Nephron (organoid): ENCODE results near the gene UTP25.

ENCODE experiments used
- H3K27ac Mint-ChIP-seq, 3 experiments: 2 replicates each; pipeline ENCODE4 v1.8.0; 2020; ENCODE audit warnings: mixed read lengths in 3 of 3, mild to moderate bottlenecking in 2 of 3, moderate library complexity in 1 of 3
- H3K27me3 Mint-ChIP-seq: 2 replicates; pipeline ENCODE4 v1.8.0; 2021; ENCODE audit warnings: low read depth, mild to moderate bottlenecking, moderate library complexity, mixed read lengths
- H3K36me3 Mint-ChIP-seq: 2 replicates; pipeline ENCODE4 v1.8.0; 2020; ENCODE audit warnings: low read depth, mixed read lengths
- H3K4me1 Mint-ChIP-seq: 2 replicates; pipeline ENCODE4 v1.8.0; 2020; ENCODE audit warnings: mixed read lengths
- H3K4me3 Mint-ChIP-seq, 3 experiments: 2 replicates each; pipeline ENCODE4 v1.8.0; 2020; ENCODE audit warnings: mild to moderate bottlenecking in 3 of 3, mixed read lengths in 3 of 3, moderate library complexity in 2 of 3
- H3K9me3 Mint-ChIP-seq: 2 replicates; pipeline ENCODE4 v1.8.0; 2020; ENCODE audit warnings: mixed read lengths
- CTCF ChIP-seq, 3 experiments: fragments of 200-600 bp; sonication (generic); IDR thresholded peaks; one replicate each; pipeline ENCODE4 v1.5.0; 2021; ENCODE audit warnings: antibody characterized with exemption in 3 of 3; ENCODE audit not compliant: unreplicated experiment in 3 of 3

UTP25 gene

GRCh38 chr1:209827384-209828262 lies at the start of gene UTP25:
UTP25 (plus strand) TSS chr1:209827972; CDS start chr1:209828064, 92 bp downstream.
- H3K4me3 Mint-ChIP-seq = peak within 1 kb of the TSS; percentile 96 to 98 (median 97)
- peak; percentile 60 to 72 (median 72) for TF ChIP-seq CTCF (IDR thresholded peaks at IDR 0.05; ENCODE audit: unreplicated experiment in 3 of 3)

GRCh38 chr1:209778102-209778501 lies 49.7 kb upstream of the UTP25 start:
- TF ChIP-seq CTCF (IDR thresholded peaks at IDR 0.05; ENCODE audit: unreplicated experiment in 3 of 3) = no peak
- H3K36me3 Mint-ChIP-seq = peaks cover 4% of the 10 kb centered on the region
- no peak overlapping the region for H3K27ac Mint-ChIP-seq
- no peaks in the 10 kb centered on the region for H3K27me3 Mint-ChIP-seq
- H3K9me3 Mint-ChIP-seq = no peaks in the 10 kb centered on the region
- peaks cover 13% of the 10 kb centered on the region for H3K4me1 Mint-ChIP-seq
- no peak overlapping the region for H3K4me3 Mint-ChIP-seq

More at GRCh38 chr1:209827384-209828262, at the start of gene UTP25:
- H3K27ac Mint-ChIP-seq = peak within 1 kb of the TSS; percentile 85 to 93 (median 86)
- peaks cover 13% of the 10 kb centered on the region for H3K36me3 Mint-ChIP-seq
- peaks cover 8% of the 10 kb centered on the region for H3K27me3 Mint-ChIP-seq
- peaks cover 35% of the 10 kb centered on the region for H3K4me1 Mint-ChIP-seq
- no peaks in the 10 kb centered on the region for H3K9me3 Mint-ChIP-seq

GRCh38 chr1:209780268-209780667 lies 47.5 kb upstream of the UTP25 start:
- peaks cover 7% of the 10 kb centered on the region for H3K27me3 Mint-ChIP-seq
- no peak for TF ChIP-seq CTCF (IDR thresholded peaks at IDR 0.05; ENCODE audit: unreplicated experiment in 3 of 3)
- peak overlapping the region; percentile 44 to 74 (median 74) for H3K27ac Mint-ChIP-seq
- no peaks in the 10 kb centered on the region for H3K9me3 Mint-ChIP-seq
- H3K4me3 Mint-ChIP-seq = peak overlapping the region in 1 of 3 experiments; percentile 35
- H3K36me3 Mint-ChIP-seq = peaks cover 9% of the 10 kb centered on the region
- peaks cover 31% of the 10 kb centered on the region for H3K4me1 Mint-ChIP-seq

- H3K27ac Mint-ChIP-seq = peak overlapping the region; percentile 90 to 99 (median 99)
- peaks cover 31% of the 10 kb centered on the region for H3K4me1 Mint-ChIP-seq
- H3K27me3 Mint-ChIP-seq = peaks cover 37% of the 10 kb centered on the region
- no peak for TF ChIP-seq CTCF (IDR thresholded peaks at IDR 0.05; ENCODE audit: unreplicated experiment in 3 of 3)
- H3K4me3 Mint-ChIP-seq = peak overlapping the region; percentile 87 to 96 (median 95)
- peaks cover 16% of the 10 kb centered on the region for H3K36me3 Mint-ChIP-seq
- no peaks in the 10 kb centered on the region for H3K9me3 Mint-ChIP-seq
Measured at GRCh38 chr1:209783386-209783785, 44.4 kb upstream of the UTP25 start.

GRCh38 chr1:209784265-209785169 lies 43.3 kb upstream of the UTP25 start, which contains the start of gene C1orf74:
C1orf74 (minus strand) TSS chr1:209784559; CDS start chr1:209783634, 925 bp downstream.
- H3K36me3 Mint-ChIP-seq = peaks cover 16% of the 10 kb centered on the region
- peaks cover 31% of the 10 kb centered on the region for H3K4me1 Mint-ChIP-seq
- H3K4me3 Mint-ChIP-seq = peak within 1 kb of the TSS; percentile 87 to 96 (median 95)
- peaks cover 48% of the 10 kb centered on the region for H3K27me3 Mint-ChIP-seq
- peak within 1 kb of the TSS; percentile 90 to 99 (median 99) for H3K27ac Mint-ChIP-seq
- no peaks in the 10 kb centered on the region for H3K9me3 Mint-ChIP-seq
- no peak for TF ChIP-seq CTCF (IDR thresholded peaks at IDR 0.05; ENCODE audit: unreplicated experiment in 3 of 3)
